ENCODE results near the gene PDZD2. TPM values are rescaled to one million over a fixed set of nuclear protein-coding genes. Genes with fewer than 3 reads are reported as not detected.

Gene PDZD2
- total RNA-seq, 4 donors from 2014 or later = 6.2 to 21.4 (median 11.8) TPM

- H3K9me3 ChIP-seq = no peaks in the 10 kb centered on the region
Observed at GRCh38 chr5:31895199-31895820, 256.4 kb downstream of the PDZD2 start.

GRCh38 chr5:31898036-31898632, 259.2 kb downstream of the PDZD2 start:
- Histone ChIP-seq H3K27me3 (no peaks in the 10 kb centered on the region), H3K9me3 (no peaks in the 10 kb centered on the region), H3K36me3 (no peaks in the 10 kb centered on the region), H3K4me1 (no peaks in the 10 kb centered on the region), H3K4me3 (no peak overlapping the region), H3K27ac (no peak overlapping the region)
- intact Hi-C loops (cut with DNase I; ENCODE audit: low total_unique reads) = no loop called here
- TF ChIP-seq POLR2A (IDR thresholded peaks at IDR 0.05) (no peak), CTCF (IDR thresholded peaks at IDR 0.05) (no peak)
- no peak for DNase-seq

More at GRCh38 chr5:31895199-31895820, 256.4 kb downstream of the PDZD2 start:
- TF ChIP-seq CTCF (IDR thresholded peaks at IDR 0.05) (no peak), POLR2A (IDR thresholded peaks at IDR 0.05) (no peak)
- Histone ChIP-seq H3K27me3 (no peaks in the 10 kb centered on the region), H3K27ac (no peak overlapping the region), H3K4me3 (no peak overlapping the region), H3K4me1 (no peaks in the 10 kb centered on the region), H3K36me3 (no peaks in the 10 kb centered on the region)
- intact Hi-C loops (cut with DNase I; ENCODE audit: low total_unique reads) = no loop called here
- no peak for DNase-seq

GRCh38 chr5:31900296-31900865, 261.4 kb downstream of the PDZD2 start:
- Histone ChIP-seq H3K4me3 (no peak overlapping the region), H3K4me1 (no peaks in the 10 kb centered on the region), H3K27ac (no peak overlapping the region), H3K27me3 (no peaks in the 10 kb centered on the region), H3K9me3 (no peaks in the 10 kb centered on the region), H3K36me3 (no peaks in the 10 kb centered on the region)
- no peak for DNase-seq
- no peak for TF ChIP-seq CTCF (IDR thresholded peaks at IDR 0.05)
- intact Hi-C loops (cut with DNase I; ENCODE audit: low total_unique reads) = no loop called here

- Histone ChIP-seq H3K4me1 (no peaks in the 10 kb centered on the region), H3K9me3 (no peaks in the 10 kb centered on the region), H3K4me3 (no peak overlapping the region), H3K27ac (no peak overlapping the region), H3K27me3 (no peaks in the 10 kb centered on the region), H3K36me3 (no peaks in the 10 kb centered on the region)
- TF ChIP-seq CTCF (IDR thresholded peaks at IDR 0.05) (no peak), POLR2A (IDR thresholded peaks at IDR 0.05) (no peak)
- no peak for DNase-seq
- intact Hi-C loops (cut with DNase I; ENCODE audit: low total_unique reads) = no loop called here
Observed at GRCh38 chr5:31901807-31902530, 263.0 kb downstream of the PDZD2 start.

- no peak for TF ChIP-seq POLR2A (IDR thresholded peaks at IDR 0.05)
- no peak for TF ChIP-seq CTCF (IDR thresholded peaks at IDR 0.05)
- intact Hi-C loops (cut with DNase I; ENCODE audit: low total_unique reads) = no loop called here
- H3K9me3 ChIP-seq = no peaks in the 10 kb centered on the region
Observed at GRCh38 chr5:31908396-31908795, 269.5 kb downstream of the PDZD2 start.

More at GRCh38 chr5:31908396-31908795, 269.5 kb downstream of the PDZD2 start:
- Histone ChIP-seq H3K27me3 (no peaks in the 10 kb centered on the region), H3K27ac (no peak overlapping the region), H3K4me1 (no peaks in the 10 kb centered on the region), H3K36me3 (no peaks in the 10 kb centered on the region), H3K4me3 (no peak overlapping the region)
- DNase-seq = no peak
